Measurements from ENCODE around the gene UVRAG. TPM values are rescaled to one million over a fixed set of nuclear protein-coding genes. Genes with fewer than 3 reads are reported as not detected.
A peak's percentile ranks its signal among the peaks of the same experiment; 100 is the strongest.

The UVRAG gene
- total and polyA plus RNA-seq, 2 of the 4 experiments (the other 2 are of a cell fraction): 5.6 to 10.9 TPM

GRCh38 chr11:76162336-76163288 lies 347.6 kb downstream of the UVRAG start (continued):
- TF ChIP-seq NFE2L2 (IDR thresholded peaks at IDR 0.05; ENCODE audit: low read depth, low read length): no peak

GRCh38 chr11:76163289-76163880 lies 348.4 kb downstream of the UVRAG start:
- WGBS, 2 experiments (ENCODE audit: extremely low coverage in 2 of 2, insufficient read length in 1 of 2): 90% methylated on average over 5 of the region's 11 CpGs; no CpG with 5 or more reads in 1 of the 2 experiments
- no peaks in the 10 kb centered on the region for H3K9me1 ChIP-seq (ENCODE audit: insufficient read depth, low read length)
- H4K8ac ChIP-seq (ENCODE audit: low read depth in 2 of 2, low read length in 2 of 2): no peak overlapping the region
- H4K91ac ChIP-seq (ENCODE audit: insufficient read depth, low read depth, low read length): no peak overlapping the region
- TF ChIP-seq ELK1 (IDR thresholded peaks at IDR 0.05; ENCODE audit: borderline replicate concordance, low read depth, low read length) (no peak), BHLHE40 (IDR thresholded peaks at IDR 0.05; ENCODE audit: low read depth, low read length) (peak; percentile 56; the same call in 1 of the 2 replicates)
- H3K27me3 ChIP-seq (ENCODE audit: control insufficient read depth, insufficient read depth, low read length): peaks cover 52% of the 10 kb centered on the region
- dilution Hi-C loops (cut with HindIII; ENCODE audit: low sequenced_read_pairs, unreplicated experiment) (no loop called here), in situ Hi-C loops (cut with MboI; ENCODE audit: low sequenced_read_pairs) (no loop called here), intact Hi-C loops (cut with micrococcal nuclease) (no loop called here)
- no peak overlapping the region for H2BK20ac ChIP-seq (ENCODE audit: low read depth, low read length)
- peaks cover 4% of the 10 kb centered on the region; the same call in 1 of the 2 replicates for H3K4me1 ChIP-seq (ENCODE audit: control insufficient read depth, insufficient read depth, low read length)
- no peak for DNase-seq
- no peak overlapping the region for H2AK5ac ChIP-seq (ENCODE audit: low read depth, low read length)
- H3K36me3 ChIP-seq (ENCODE audit: control insufficient read depth, insufficient read depth, low read length): no peaks in the 10 kb centered on the region
- no peak overlapping the region for H3K4me3 ChIP-seq (ENCODE audit: insufficient read depth, low read depth, low read length)
- H3K9ac ChIP-seq (ENCODE audit: low read depth, low read length): no peak overlapping the region
- CTCF ChIA-PET: no interaction called here
- no peak overlapping the region for H3K27ac ChIP-seq (ENCODE audit: insufficient read depth, low read length)
- no peak overlapping the region for H3K4ac ChIP-seq (ENCODE audit: low read depth, low read length)
- H2BK15ac ChIP-seq (ENCODE audit: low read depth, low read length): no peak overlapping the region
- H2AFZ ChIP-seq (replicated peaks; ENCODE audit: low read length, poor library complexity): no peak overlapping the region
- H3K79me1 ChIP-seq (ENCODE audit: low read depth in 1 of 2, low read length in 2 of 2): no peaks in the 10 kb centered on the region
- POLR2A ChIA-PET (ENCODE audit: unreplicated experiment): no interaction called here
- no TSS peak for BruUV-seq (replicated peaks)
- no peak overlapping the region for H2AK9ac ChIP-seq (replicated peaks; ENCODE audit: low read depth, low read length, poor library complexity)
- no peak overlapping the region for H3K18ac ChIP-seq (ENCODE audit: low read depth, low read length)
- H3K23ac ChIP-seq (ENCODE audit: low read depth, low read length): no peak overlapping the region
- H2BK120ac ChIP-seq (ENCODE audit: low read depth, low read length): no peak overlapping the region
- no peak overlapping the region for H4K5ac ChIP-seq (ENCODE audit: low read depth, low read length)
- H3K56ac ChIP-seq (ENCODE audit: extremely low read depth, insufficient read depth, low read length): no peak overlapping the region
- ATAC-seq (ENCODE audit: low read depth): no peak
- H3K9me3 ChIP-seq (ENCODE audit: control insufficient read depth, insufficient read depth, low read length): no peaks in the 10 kb centered on the region
- no peak overlapping the region for H2BK5ac ChIP-seq (ENCODE audit: low read depth, low read length, poor library complexity, severe bottlenecking)
- no peaks in the 10 kb centered on the region for H4K20me1 ChIP-seq (ENCODE audit: insufficient read depth, low read length)
- no peak overlapping the region for H3K14ac ChIP-seq (replicated peaks; ENCODE audit: low read depth, low read length)
- no peak overlapping the region for H3K4me2 ChIP-seq (ENCODE audit: low read depth, low read length)

Data from IMR-90 (cell line).